Nephron (organoid): ENCODE data around the gene SORCS2.

ENCODE experiments used
- H3K27ac Mint-ChIP-seq, 3 experiments: 2 replicates each; pipeline ENCODE4 v1.8.0; 2020; ENCODE audit warnings: mixed read lengths in 3 of 3, mild to moderate bottlenecking in 2 of 3, moderate library complexity in 1 of 3
- H3K27me3 Mint-ChIP-seq: 2 replicates; pipeline ENCODE4 v1.8.0; 2021; ENCODE audit warnings: low read depth, mild to moderate bottlenecking, moderate library complexity, mixed read lengths
- H3K36me3 Mint-ChIP-seq: 2 replicates; pipeline ENCODE4 v1.8.0; 2020; ENCODE audit warnings: low read depth, mixed read lengths
- H3K4me1 Mint-ChIP-seq: 2 replicates; pipeline ENCODE4 v1.8.0; 2020; ENCODE audit warnings: mixed read lengths
- H3K4me3 Mint-ChIP-seq, 3 experiments: 2 replicates each; pipeline ENCODE4 v1.8.0; 2020; ENCODE audit warnings: mild to moderate bottlenecking in 3 of 3, mixed read lengths in 3 of 3, moderate library complexity in 2 of 3
- H3K9me3 Mint-ChIP-seq: 2 replicates; pipeline ENCODE4 v1.8.0; 2020; ENCODE audit warnings: mixed read lengths
- TF ChIP-seq, protein P1 (sequence below), 3 experiments: fragments of 200-600 bp; sonication (generic); IDR thresholded peaks; one replicate each; pipeline ENCODE4 v1.5.0; 2021; ENCODE audit warnings: antibody characterized with exemption in 3 of 3; ENCODE audit not compliant: unreplicated experiment in 3 of 3

Gene SORCS2

GRCh38 chr4:7546809-7547367 lies 354.6 kb downstream of the SORCS2 start:
- peaks cover 12% of the 10 kb centered on the region for H3K9me3 Mint-ChIP-seq
- TF ChIP-seq, protein P1, sequence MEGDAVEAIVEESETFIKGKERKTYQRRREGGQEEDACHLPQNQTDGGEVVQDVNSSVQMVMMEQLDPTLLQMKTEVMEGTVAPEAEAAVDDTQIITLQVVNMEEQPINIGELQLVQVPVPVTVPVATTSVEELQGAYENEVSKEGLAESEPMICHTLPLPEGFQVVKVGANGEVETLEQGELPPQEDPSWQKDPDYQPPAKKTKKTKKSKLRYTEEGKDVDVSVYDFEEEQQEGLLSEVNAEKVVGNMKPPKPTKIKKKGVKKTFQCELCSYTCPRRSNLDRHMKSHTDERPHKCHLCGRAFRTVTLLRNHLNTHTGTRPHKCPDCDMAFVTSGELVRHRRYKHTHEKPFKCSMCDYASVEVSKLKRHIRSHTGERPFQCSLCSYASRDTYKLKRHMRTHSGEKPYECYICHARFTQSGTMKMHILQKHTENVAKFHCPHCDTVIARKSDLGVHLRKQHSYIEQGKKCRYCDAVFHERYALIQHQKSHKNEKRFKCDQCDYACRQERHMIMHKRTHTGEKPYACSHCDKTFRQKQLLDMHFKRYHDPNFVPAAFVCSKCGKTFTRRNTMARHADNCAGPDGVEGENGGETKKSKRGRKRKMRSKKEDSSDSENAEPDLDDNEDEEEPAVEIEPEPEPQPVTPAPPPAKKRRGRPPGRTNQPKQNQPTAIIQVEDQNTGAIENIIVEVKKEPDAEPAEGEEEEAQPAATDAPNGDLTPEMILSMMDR (IDR thresholded peaks at IDR 0.05; ENCODE audit: unreplicated experiment in 3 of 3): no peak
- peak overlapping the region in 2 of 3 experiments; percentile 29 for H3K27ac Mint-ChIP-seq
- no peak overlapping the region for H3K4me3 Mint-ChIP-seq
- no peaks in the 10 kb centered on the region for H3K36me3 Mint-ChIP-seq
- peaks cover 50% of the 10 kb centered on the region for H3K4me1 Mint-ChIP-seq
- H3K27me3 Mint-ChIP-seq: peaks cover 27% of the 10 kb centered on the region

DNA sequence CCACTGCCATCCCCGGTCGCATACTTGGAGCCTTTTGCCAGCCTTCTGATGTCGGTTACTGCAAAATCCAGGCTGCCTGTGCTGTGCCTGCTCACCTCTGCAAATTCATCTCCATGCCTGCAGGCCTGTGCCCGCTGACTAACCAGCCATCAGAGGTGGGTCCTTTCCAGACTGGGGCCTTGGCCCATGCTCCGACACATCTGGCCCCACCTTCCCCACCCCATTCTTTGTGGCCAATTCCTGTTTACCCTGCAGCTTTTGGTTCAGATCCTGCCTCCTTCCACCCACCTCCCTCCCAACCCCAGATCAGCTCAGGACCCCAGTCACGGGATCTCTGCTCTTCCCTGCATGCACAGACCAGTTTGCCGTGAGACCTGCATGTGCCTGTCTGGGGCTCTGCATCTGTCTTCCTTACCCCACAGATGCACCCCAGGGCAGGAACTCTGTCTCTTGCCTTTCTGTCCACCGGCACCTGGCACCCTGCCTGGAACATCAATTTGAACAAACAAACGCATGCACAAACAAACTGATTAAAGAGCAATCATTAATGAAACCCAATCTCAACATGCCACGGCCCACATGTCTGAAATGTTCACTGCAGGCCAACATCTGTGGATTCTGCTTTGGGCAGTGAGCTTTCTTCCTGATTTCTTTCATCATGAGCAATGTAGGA lies 355.2 kb downstream of the SORCS2 start:
- TF ChIP-seq, protein P1 (IDR thresholded peaks at IDR 0.05; ENCODE audit: unreplicated experiment in 3 of 3): no peak
- Mint-ChIP-seq H3K27me3 (peaks cover 27% of the 10 kb centered on the region), H3K36me3 (peaks cover under 1% of the 10 kb centered on the region), H3K4me3 (no peak overlapping the region), H3K9me3 (peaks cover 10% of the 10 kb centered on the region), H3K4me1 (peaks cover 45% of the 10 kb centered on the region), H3K27ac (peak overlapping the region in 2 of 3 experiments; percentile 29)

DNA sequence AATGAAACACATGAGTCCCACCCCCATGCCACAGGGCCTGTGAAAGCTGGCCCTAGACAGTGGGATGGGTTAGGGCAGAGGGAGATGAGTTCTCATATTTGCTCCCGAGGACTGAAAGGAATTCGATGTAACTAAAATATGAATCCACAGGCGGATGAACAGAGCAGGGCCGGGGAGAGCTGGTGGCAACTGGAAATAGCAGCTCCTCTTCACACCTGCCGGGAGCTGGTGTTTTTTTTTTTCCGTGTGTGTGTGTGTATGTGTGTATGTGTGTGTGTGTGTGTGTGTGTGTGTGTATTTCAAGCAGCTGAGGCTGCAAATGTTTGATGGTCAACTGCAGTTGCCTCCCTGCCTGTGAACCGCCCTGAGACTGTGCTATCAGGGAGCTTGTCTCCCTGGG lies 357.5 kb downstream of the SORCS2 start:
- Mint-ChIP-seq H3K9me3 (peaks cover 31% of the 10 kb centered on the region), H3K4me3 (peak overlapping the region in 1 of 3 experiments; percentile 2), H3K27me3 (peaks cover 29% of the 10 kb centered on the region), H3K27ac (peak overlapping the region in 2 of 3 experiments; percentile 53 to 65), H3K4me1 (peaks cover 45% of the 10 kb centered on the region), H3K36me3 (peaks cover 7% of the 10 kb centered on the region)
- TF ChIP-seq, protein P1 (IDR thresholded peaks at IDR 0.05; ENCODE audit: unreplicated experiment in 3 of 3): no peak

- H3K27ac Mint-ChIP-seq: no peak overlapping the region
- peaks cover 7% of the 10 kb centered on the region for H3K36me3 Mint-ChIP-seq
- TF ChIP-seq, protein P1 (IDR thresholded peaks at IDR 0.05; ENCODE audit: unreplicated experiment in 3 of 3): no peak
- H3K9me3 Mint-ChIP-seq: peaks cover 39% of the 10 kb centered on the region
- H3K4me3 Mint-ChIP-seq: no peak overlapping the region
- H3K4me1 Mint-ChIP-seq: peaks cover 25% of the 10 kb centered on the region
- H3K27me3 Mint-ChIP-seq: peaks cover 17% of the 10 kb centered on the region
Observed at GRCh38 chr4:7552466-7552865, 360.1 kb downstream of the SORCS2 start.

- peaks cover 20% of the 10 kb centered on the region for H3K4me1 Mint-ChIP-seq
Observed at GRCh38 chr4:7553280-7553679, 360.9 kb downstream of the SORCS2 start.

More at GRCh38 chr4:7553280-7553679, 360.9 kb downstream of the SORCS2 start:
- H3K36me3 Mint-ChIP-seq: peaks cover 7% of the 10 kb centered on the region
- H3K9me3 Mint-ChIP-seq: peaks cover 39% of the 10 kb centered on the region
- H3K27ac Mint-ChIP-seq: no peak overlapping the region
- peaks cover 21% of the 10 kb centered on the region for H3K27me3 Mint-ChIP-seq
- TF ChIP-seq, protein P1 (IDR thresholded peaks at IDR 0.05; ENCODE audit: unreplicated experiment in 3 of 3): no peak
- no peak overlapping the region for H3K4me3 Mint-ChIP-seq
